COLO829 (cell line): ENCODE data around the gene PRODH2.
"Not testable (repeated sequence)": the region's sequence is repeated elsewhere in the genome, so short reads cannot be mapped to it uniquely, and the experiment has no call there.

Source experiments
- DNase-seq: peaks from one replicate; pipeline ENCODE4 v3.0.0; 2012; ENCODE audit warnings: low spot score

Gene PRODH2

GRCh38 chr19:35795564-35795963 lies 17.1 kb downstream of the PRODH2 start:
- DNase-seq = not testable (repeated sequence)

GRCh38 chr19:35793381-35794165 lies 19.1 kb downstream of the PRODH2 start:
- DNase-seq = no peak

GRCh38 chr19:35792888-35793287 lies 19.8 kb downstream of the PRODH2 start:
- no peak for DNase-seq

GRCh38 chr19:35792312-35792711 lies 20.3 kb downstream of the PRODH2 start:
- no peak for DNase-seq

- DNase-seq = no peak
Observed at GRCh38 chr19:35791814-35792279, 20.8 kb downstream of the PRODH2 start.

GRCh38 chr19:35790981-35791813 lies 21.4 kb downstream of the PRODH2 start:
- DNase-seq = no peak

- DNase-seq = no peak
Observed at GRCh38 chr19:35789978-35790944, 22.4 kb downstream of the PRODH2 start.

GRCh38 chr19:35789195-35789977 lies 23.3 kb downstream of the PRODH2 start:
- DNase-seq = no peak

GRCh38 chr19:35788205-35788960 lies 24.3 kb downstream of the PRODH2 start:
- DNase-seq = no peak

GRCh38 chr19:35787227-35787799 lies 25.3 kb downstream of the PRODH2 start:
- no peak for DNase-seq

GRCh38 chr19:35786299-35787160 lies 26.1 kb downstream of the PRODH2 start:
- no peak for DNase-seq

GRCh38 chr19:35785339-35785627 lies 27.4 kb downstream of the PRODH2 start:
- DNase-seq = no peak

GRCh38 chr19:35784503-35785338 lies 27.9 kb downstream of the PRODH2 start:
- no peak for DNase-seq

GRCh38 chr19:35783469-35784434 lies 28.9 kb downstream of the PRODH2 start:
- DNase-seq = no peak

- no peak for DNase-seq
Observed at GRCh38 chr19:35782589-35782988, 30.1 kb downstream of the PRODH2 start.

- no peak for DNase-seq
Observed at GRCh38 chr19:35781650-35782049, 31.0 kb downstream of the PRODH2 start.

- DNase-seq = no peak
Observed at GRCh38 chr19:35780717-35781116, 31.9 kb downstream of the PRODH2 start.
